Immature natural killer cell (primary cell): ENCODE measurements around the gene CDCA3. TPM values are rescaled to one million over a fixed set of nuclear protein-coding genes. Genes with fewer than 3 reads are reported as not detected.

ENCODE experiments used
- DNase-seq, 3 donors: peaks; one replicate each; pipeline ENCODE4 v3.0.0; 2022; ENCODE audit warnings: mixed read lengths in 1 of 3
- H3K27ac Mint-ChIP-seq, 6 donors: one replicate each; pipeline ENCODE4 v1.8.0; 2020; ENCODE audit warnings: mixed read lengths in 6 of 6, mild to moderate bottlenecking in 5 of 6, inconsistent platforms in 4 of 6, moderate library complexity in 3 of 6
- H3K27me3 Mint-ChIP-seq, 3 donors: one replicate each; pipeline ENCODE4 v1.8.0; 2020 to 2021; ENCODE audit warnings: low read depth in 3 of 3, mild to moderate bottlenecking in 3 of 3, mixed read lengths in 3 of 3, moderate library complexity in 3 of 3, inconsistent platforms in 1 of 3
- H3K36me3 Mint-ChIP-seq, 3 donors: one replicate each; pipeline ENCODE4 v1.8.0; 2020; ENCODE audit warnings: mixed read lengths in 3 of 3, inconsistent platforms in 2 of 3, mild to moderate bottlenecking in 2 of 3
- H3K4me1 Mint-ChIP-seq, 2 donors: one replicate each; pipeline ENCODE4 v1.8.0; 2020; ENCODE audit warnings: inconsistent platforms in 2 of 2, mild to moderate bottlenecking in 2 of 2, mixed read lengths in 2 of 2, moderate library complexity in 1 of 2
- H3K4me3 Mint-ChIP-seq, 5 donors: one replicate each; pipeline ENCODE4 v1.8.0; 2020; ENCODE audit warnings: mild to moderate bottlenecking in 5 of 5, mixed read lengths in 5 of 5, inconsistent platforms in 3 of 5, moderate library complexity in 3 of 5
- H3K9me3 Mint-ChIP-seq, 6 donors: one replicate each; pipeline ENCODE4 v1.8.0; 2020; ENCODE audit warnings: mild to moderate bottlenecking in 6 of 6, mixed read lengths in 6 of 6, inconsistent platforms in 4 of 6, moderate library complexity in 3 of 6
- polyA plus RNA-seq, 3 donors: library from polyadenylated mRNA; unstranded; fragments of 300-500 nt; fragmentation: Illumina TruSeq; gene quantifications; one replicate each; pipeline ENCODE4 v1.2.3, GENCODE V29; 2021

Gene CDCA3
- polyA plus RNA-seq, 3 donors from 2014 or later: 0.99 to 1.5 TPM; not detected in 1

GRCh38 chr12:6840761-6841515, 10.1 kb downstream of the CDCA3 start, which contains the start of gene GNB3:
TSS of gene GNB3 (plus strand) at chr12:6840925. CDS start at chr12:6841288, 363 bp downstream.
- H3K27ac Mint-ChIP-seq: no peak within 1 kb of the TSS
- peaks cover 0 to 3% (median 0%) of the 10 kb centered on the region in 3 donors for H3K27me3 Mint-ChIP-seq
- DNase-seq: no peak
- no peaks in the 10 kb centered on the region for H3K9me3 Mint-ChIP-seq
- H3K4me3 Mint-ChIP-seq: no peak within 1 kb of the TSS
- no peaks in the 10 kb centered on the region for H3K4me1 Mint-ChIP-seq
- no peaks in the 10 kb centered on the region for H3K36me3 Mint-ChIP-seq

- Mint-ChIP-seq H3K27me3 (peaks cover 0 to 3% (median 0%) of the 10 kb centered on the region in 3 donors), H3K4me1 (peaks cover 0 to 2% of the 10 kb centered on the region in 2 donors), H3K36me3 (no peaks in the 10 kb centered on the region), H3K4me3 (no peak overlapping the region), H3K27ac (no peak overlapping the region), H3K9me3 (no peaks in the 10 kb centered on the region)
- no peak for DNase-seq
These were observed 10.8 kb downstream of the CDCA3 start for GRCh38 chr12:6840330-6840729.

- no peak overlapping the region for H3K4me3 Mint-ChIP-seq
These were observed 11.4 kb downstream of the CDCA3 start for GRCh38 chr12:6839482-6840201.

DNA sequence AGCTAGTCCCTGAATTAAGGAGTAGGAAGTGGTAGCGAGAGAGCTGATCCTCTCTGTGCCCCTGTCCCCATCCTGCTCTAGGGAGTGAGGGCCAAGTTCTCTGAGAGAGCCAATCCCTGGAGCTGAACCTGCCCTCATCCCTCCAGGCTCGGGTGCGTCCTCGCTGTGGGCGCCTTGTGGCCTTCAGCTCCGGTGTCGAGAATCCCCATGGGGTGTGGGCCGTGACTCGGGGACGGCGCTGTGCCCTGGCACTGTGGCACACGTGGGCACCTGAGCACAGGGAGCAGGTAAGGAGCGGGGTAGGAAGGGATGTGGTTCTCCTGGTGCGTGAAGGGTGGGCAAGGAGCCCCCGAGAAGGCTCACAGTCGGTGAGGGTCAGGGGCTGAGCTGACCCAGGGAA, 12.2 kb downstream of the CDCA3 start:
- no peaks in the 10 kb centered on the region for H3K36me3 Mint-ChIP-seq
- no peak overlapping the region for H3K4me3 Mint-ChIP-seq
- no peaks in the 10 kb centered on the region for H3K9me3 Mint-ChIP-seq
- DNase-seq: no peak
- H3K27me3 Mint-ChIP-seq: peaks cover 0 to 5% (median 3%) of the 10 kb centered on the region in 3 donors
- peaks cover 0 to 2% of the 10 kb centered on the region in 2 donors for H3K4me1 Mint-ChIP-seq
- no peak overlapping the region for H3K27ac Mint-ChIP-seq

More at GRCh38 chr12:6839482-6840201, 11.4 kb downstream of the CDCA3 start:
- DNase-seq: no peak
- H3K27me3 Mint-ChIP-seq: peaks cover 0 to 3% (median 1%) of the 10 kb centered on the region in 3 donors
- H3K4me1 Mint-ChIP-seq: peaks cover 0 to 2% of the 10 kb centered on the region in 2 donors
- no peaks in the 10 kb centered on the region for H3K9me3 Mint-ChIP-seq
- no peak overlapping the region for H3K27ac Mint-ChIP-seq
- H3K36me3 Mint-ChIP-seq: no peaks in the 10 kb centered on the region

GRCh38 chr12:6837370-6838060, 13.6 kb downstream of the CDCA3 start:
- no peak overlapping the region for H3K4me3 Mint-ChIP-seq
- H3K9me3 Mint-ChIP-seq: no peaks in the 10 kb centered on the region
- no peak for DNase-seq
- peaks cover 0 to 2% of the 10 kb centered on the region in 2 donors for H3K4me1 Mint-ChIP-seq
- H3K27ac Mint-ChIP-seq: no peak overlapping the region
- peaks cover 0 to 5% (median 3%) of the 10 kb centered on the region in 3 donors for H3K27me3 Mint-ChIP-seq
- no peaks in the 10 kb centered on the region for H3K36me3 Mint-ChIP-seq

- H3K27ac Mint-ChIP-seq: no peak overlapping the region
These were observed 14.2 kb downstream of the CDCA3 start for GRCh38 chr12:6836851-6837250.

DNA sequence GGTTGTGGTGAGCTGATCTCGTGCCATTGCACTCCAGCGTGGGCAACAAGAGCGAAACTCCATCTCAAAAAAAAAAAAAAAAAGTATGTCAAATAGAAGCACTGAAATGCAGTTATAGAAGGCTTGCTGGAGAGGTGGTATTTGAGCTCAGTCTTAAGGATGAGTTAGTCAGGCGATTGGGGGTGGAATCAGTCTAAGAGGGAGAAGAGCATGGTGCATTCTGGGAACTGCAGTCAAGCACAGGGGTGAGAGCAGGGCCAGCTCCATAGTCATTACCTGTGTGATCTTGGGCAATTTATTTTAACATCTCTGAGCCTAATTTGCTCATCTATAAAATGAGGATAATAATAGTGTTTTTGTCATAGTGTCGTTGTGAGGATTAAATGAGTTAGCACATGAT, 16.2 kb downstream of the CDCA3 start:
- no peaks in the 10 kb centered on the region for H3K36me3 Mint-ChIP-seq
- H3K4me3 Mint-ChIP-seq: no peak overlapping the region
- peaks cover 4 to 17% (median 7%) of the 10 kb centered on the region in 3 donors for H3K27me3 Mint-ChIP-seq
- H3K9me3 Mint-ChIP-seq: no peaks in the 10 kb centered on the region
- DNase-seq: no peak
- H3K27ac Mint-ChIP-seq: no peak overlapping the region
- H3K4me1 Mint-ChIP-seq: peaks cover 0 to 2% of the 10 kb centered on the region in 2 donors

More at GRCh38 chr12:6836851-6837250, 14.2 kb downstream of the CDCA3 start:
- Mint-ChIP-seq H3K4me1 (peaks cover 0 to 2% of the 10 kb centered on the region in 2 donors), H3K36me3 (no peaks in the 10 kb centered on the region), H3K27me3 (peaks cover 0 to 5% (median 5%) of the 10 kb centered on the region in 3 donors), H3K9me3 (no peaks in the 10 kb centered on the region), H3K4me3 (peak overlapping the region in 1 of 5 donors; percentile 12)
- no peak for DNase-seq

- no peaks in the 10 kb centered on the region for H3K9me3 Mint-ChIP-seq
- peaks cover 7 to 17% (median 9%) of the 10 kb centered on the region in 3 donors for H3K27me3 Mint-ChIP-seq
- no peaks in the 10 kb centered on the region for H3K36me3 Mint-ChIP-seq
- DNase-seq: no peak
- H3K27ac Mint-ChIP-seq: no peak overlapping the region
- H3K4me3 Mint-ChIP-seq: no peak overlapping the region
- H3K4me1 Mint-ChIP-seq: peaks cover 2 to 5% of the 10 kb centered on the region in 2 donors
These were observed 16.8 kb downstream of the CDCA3 start for GRCh38 chr12:6834254-6834653.

DNA sequence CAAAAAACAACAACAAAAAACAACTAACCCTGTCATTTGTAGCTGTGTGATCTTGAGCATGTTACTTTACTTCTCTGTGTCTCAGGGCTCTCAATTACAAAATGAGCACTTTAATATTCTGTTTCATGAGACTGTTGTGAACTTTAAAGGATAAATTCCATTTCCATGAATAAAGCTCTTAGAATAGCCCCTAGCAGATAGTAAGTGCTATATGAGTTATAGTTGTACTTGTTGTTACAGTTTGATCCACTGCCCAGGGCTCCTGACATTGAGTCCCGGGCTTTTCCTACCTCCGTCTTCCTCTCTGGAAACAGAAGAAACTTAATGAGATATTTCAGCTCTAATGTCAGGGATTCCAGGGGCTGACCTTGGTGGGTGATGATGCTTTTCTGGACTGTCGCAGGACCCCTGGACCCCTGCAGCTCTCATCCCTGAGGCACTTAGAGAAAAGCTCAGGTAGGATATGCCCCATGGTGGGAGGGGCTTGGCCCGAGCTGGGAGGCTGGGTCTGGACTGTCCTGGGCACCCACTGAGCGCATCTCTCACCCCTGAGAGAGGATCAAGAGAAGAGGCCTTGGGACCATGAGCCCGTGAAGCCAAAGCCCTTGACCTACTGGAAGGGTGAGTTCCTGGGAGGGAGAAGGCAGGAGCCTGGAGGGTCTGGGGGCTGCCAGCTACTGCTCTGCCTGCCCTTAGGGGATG, 17.7 kb downstream of the CDCA3 start:
- peaks cover 9 to 17% (median 14%) of the 10 kb centered on the region in 3 donors for H3K27me3 Mint-ChIP-seq
- H3K27ac Mint-ChIP-seq: no peak overlapping the region
- no peak for DNase-seq
- no peak overlapping the region for H3K4me3 Mint-ChIP-seq
- no peaks in the 10 kb centered on the region for H3K36me3 Mint-ChIP-seq
- H3K4me1 Mint-ChIP-seq: peaks cover 7 to 9% of the 10 kb centered on the region in 2 donors
- no peaks in the 10 kb centered on the region for H3K9me3 Mint-ChIP-seq

- Mint-ChIP-seq H3K4me1 (peaks cover 13 to 15% of the 10 kb centered on the region in 2 donors), H3K4me3 (no peak overlapping the region), H3K9me3 (peaks cover 0 to 1% (median 0%) of the 10 kb centered on the region in 6 donors), H3K27ac (no peak overlapping the region), H3K36me3 (no peaks in the 10 kb centered on the region), H3K27me3 (peaks cover 9 to 24% (median 17%) of the 10 kb centered on the region in 3 donors)
- no peak for DNase-seq
These were observed 19.0 kb downstream of the CDCA3 start for GRCh38 chr12:6832125-6832524.

- DNase-seq: no peak
- Mint-ChIP-seq H3K36me3 (no peaks in the 10 kb centered on the region), H3K4me1 (peaks cover 13 to 15% of the 10 kb centered on the region in 2 donors), H3K27me3 (peaks cover 9 to 24% (median 21%) of the 10 kb centered on the region in 3 donors), H3K4me3 (no peak overlapping the region), H3K27ac (no peak overlapping the region), H3K9me3 (peaks cover 0 to 1% (median 0%) of the 10 kb centered on the region in 6 donors)
These were observed 19.6 kb downstream of the CDCA3 start for GRCh38 chr12:6831450-6831995.

- Mint-ChIP-seq H3K9me3 (peaks cover 0 to 1% (median 0%) of the 10 kb centered on the region in 6 donors), H3K27ac (no peak overlapping the region), H3K27me3 (peaks cover 12 to 26% (median 26%) of the 10 kb centered on the region in 3 donors)
These were observed 20.1 kb downstream of the CDCA3 start for GRCh38 chr12:6830999-6831398.

More at GRCh38 chr12:6830999-6831398, 20.1 kb downstream of the CDCA3 start:
- no peak for DNase-seq
- Mint-ChIP-seq H3K4me1 (peaks cover 13 to 15% of the 10 kb centered on the region in 2 donors), H3K4me3 (peak overlapping the region; percentile 12 to 69 (median 58)), H3K36me3 (no peaks in the 10 kb centered on the region)
